ENCODE results near the gene PPM1A. TPM values are rescaled to one million over a fixed set of nuclear protein-coding genes. Genes with fewer than 3 reads are reported as not detected.

Gene PPM1A
- total and polyA plus RNA-seq, 2 of the 13 experiments (the other 11 are each of a cell fraction or from before 2014, with no cell fraction given) = 23.3 to 29.8 TPM

DNA sequence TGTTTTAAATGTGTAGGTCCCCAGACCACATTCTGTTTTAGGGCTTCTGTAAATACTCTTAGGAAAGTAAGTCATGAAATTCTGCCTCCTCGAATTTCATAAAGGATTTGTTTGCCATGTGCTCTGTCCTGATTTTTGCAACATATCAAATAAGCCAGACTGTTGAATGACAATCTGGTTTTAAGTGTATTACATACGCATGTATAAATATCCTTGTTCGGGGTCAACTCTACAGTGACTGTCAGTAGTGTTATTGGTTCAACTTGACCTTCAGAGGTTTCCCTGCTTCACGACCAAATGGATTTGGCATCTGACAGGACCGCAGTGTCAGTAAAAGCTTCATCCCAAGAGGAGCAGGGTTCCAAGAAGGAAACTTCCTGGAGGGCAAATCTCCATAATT, 52.7 kb downstream of the PPM1A start:
- CTCF ChIA-PET (ENCODE audit: low intra/inter-chr PET ratio, low total read pairs) = no interaction called here
- no peak for TF ChIP-seq ZNF10 (CRISPR knock-in tag; IDR thresholded peaks at IDR 0.05; ENCODE audit: borderline replicate concordance, low read depth)
- no peak for TF ChIP-seq NFYB (CRISPR knock-in tag; IDR thresholded peaks at IDR 0.05)
- TF ChIP-seq HDAC6 (IDR thresholded peaks at IDR 0.05; ENCODE audit: low read depth, low read length) = no peak
- TF ChIP-seq NFYC (CRISPR knock-in tag; IDR thresholded peaks at IDR 0.05) = no peak
- no peak for TF ChIP-seq MYNN (CRISPR knock-in tag; IDR thresholded peaks at IDR 0.05; ENCODE audit: low read depth)
- TF ChIP-seq KDM2A (CRISPR knock-in tag; IDR thresholded peaks at IDR 0.05; ENCODE audit: borderline replicate concordance, low read depth) = no peak
- TF ChIP-seq ZNF589 (CRISPR knock-in tag; conservative IDR thresholded peaks at IDR 0.05) = no peak
- TF ChIP-seq NFIB (CRISPR knock-in tag; IDR thresholded peaks at IDR 0.05; ENCODE audit: borderline replicate concordance) = no peak
- no peak for TF ChIP-seq CENPX (CRISPR knock-in tag; IDR thresholded peaks at IDR 0.05)
- no peak for TF ChIP-seq ZBTB8A (CRISPR knock-in tag; IDR thresholded peaks at IDR 0.05; ENCODE audit: borderline replicate concordance, low read depth)
- TF ChIP-seq, protein P1, sequence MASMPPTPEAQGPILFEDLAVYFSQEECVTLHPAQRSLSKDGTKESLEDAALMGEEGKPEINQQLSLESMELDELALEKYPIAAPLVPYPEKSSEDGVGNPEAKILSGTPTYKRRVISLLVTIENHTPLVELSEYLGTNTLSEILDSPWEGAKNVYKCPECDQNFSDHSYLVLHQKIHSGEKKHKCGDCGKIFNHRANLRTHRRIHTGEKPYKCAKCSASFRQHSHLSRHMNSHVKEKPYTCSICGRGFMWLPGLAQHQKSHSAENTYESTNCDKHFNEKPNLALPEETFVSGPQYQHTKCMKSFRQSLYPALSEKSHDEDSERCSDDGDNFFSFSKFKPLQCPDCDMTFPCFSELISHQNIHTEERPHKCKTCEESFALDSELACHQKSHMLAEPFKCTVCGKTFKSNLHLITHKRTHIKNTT (CRISPR knock-in tag; IDR thresholded peaks at IDR 0.05) = no peak
- no peak for TF ChIP-seq MATR3 (CRISPR knock-in tag; IDR thresholded peaks at IDR 0.05)
- no peak for TF ChIP-seq ZNF7 (CRISPR knock-in tag; IDR thresholded peaks at IDR 0.05)
- TF ChIP-seq, protein P2, sequence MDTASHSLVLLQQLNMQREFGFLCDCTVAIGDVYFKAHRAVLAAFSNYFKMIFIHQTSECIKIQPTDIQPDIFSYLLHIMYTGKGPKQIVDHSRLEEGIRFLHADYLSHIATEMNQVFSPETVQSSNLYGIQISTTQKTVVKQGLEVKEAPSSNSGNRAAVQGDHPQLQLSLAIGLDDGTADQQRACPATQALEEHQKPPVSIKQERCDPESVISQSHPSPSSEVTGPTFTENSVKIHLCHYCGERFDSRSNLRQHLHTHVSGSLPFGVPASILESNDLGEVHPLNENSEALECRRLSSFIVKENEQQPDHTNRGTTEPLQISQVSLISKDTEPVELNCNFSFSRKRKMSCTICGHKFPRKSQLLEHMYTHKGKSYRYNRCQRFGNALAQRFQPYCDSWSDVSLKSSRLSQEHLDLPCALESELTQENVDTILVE (CRISPR knock-in tag; IDR thresholded peaks at IDR 0.05) = no peak
- TF ChIP-seq ZNF251 (CRISPR knock-in tag; IDR thresholded peaks at IDR 0.05) = no peak
- TF ChIP-seq SOX13 (IDR thresholded peaks at IDR 0.05) = no peak
- TF ChIP-seq SOX13 (CRISPR knock-in tag; conservative IDR thresholded peaks at IDR 0.05 in 1 of 2, IDR thresholded peaks at IDR 0.05 in 1 of 2) = no peak
- TF ChIP-seq, protein P3, sequence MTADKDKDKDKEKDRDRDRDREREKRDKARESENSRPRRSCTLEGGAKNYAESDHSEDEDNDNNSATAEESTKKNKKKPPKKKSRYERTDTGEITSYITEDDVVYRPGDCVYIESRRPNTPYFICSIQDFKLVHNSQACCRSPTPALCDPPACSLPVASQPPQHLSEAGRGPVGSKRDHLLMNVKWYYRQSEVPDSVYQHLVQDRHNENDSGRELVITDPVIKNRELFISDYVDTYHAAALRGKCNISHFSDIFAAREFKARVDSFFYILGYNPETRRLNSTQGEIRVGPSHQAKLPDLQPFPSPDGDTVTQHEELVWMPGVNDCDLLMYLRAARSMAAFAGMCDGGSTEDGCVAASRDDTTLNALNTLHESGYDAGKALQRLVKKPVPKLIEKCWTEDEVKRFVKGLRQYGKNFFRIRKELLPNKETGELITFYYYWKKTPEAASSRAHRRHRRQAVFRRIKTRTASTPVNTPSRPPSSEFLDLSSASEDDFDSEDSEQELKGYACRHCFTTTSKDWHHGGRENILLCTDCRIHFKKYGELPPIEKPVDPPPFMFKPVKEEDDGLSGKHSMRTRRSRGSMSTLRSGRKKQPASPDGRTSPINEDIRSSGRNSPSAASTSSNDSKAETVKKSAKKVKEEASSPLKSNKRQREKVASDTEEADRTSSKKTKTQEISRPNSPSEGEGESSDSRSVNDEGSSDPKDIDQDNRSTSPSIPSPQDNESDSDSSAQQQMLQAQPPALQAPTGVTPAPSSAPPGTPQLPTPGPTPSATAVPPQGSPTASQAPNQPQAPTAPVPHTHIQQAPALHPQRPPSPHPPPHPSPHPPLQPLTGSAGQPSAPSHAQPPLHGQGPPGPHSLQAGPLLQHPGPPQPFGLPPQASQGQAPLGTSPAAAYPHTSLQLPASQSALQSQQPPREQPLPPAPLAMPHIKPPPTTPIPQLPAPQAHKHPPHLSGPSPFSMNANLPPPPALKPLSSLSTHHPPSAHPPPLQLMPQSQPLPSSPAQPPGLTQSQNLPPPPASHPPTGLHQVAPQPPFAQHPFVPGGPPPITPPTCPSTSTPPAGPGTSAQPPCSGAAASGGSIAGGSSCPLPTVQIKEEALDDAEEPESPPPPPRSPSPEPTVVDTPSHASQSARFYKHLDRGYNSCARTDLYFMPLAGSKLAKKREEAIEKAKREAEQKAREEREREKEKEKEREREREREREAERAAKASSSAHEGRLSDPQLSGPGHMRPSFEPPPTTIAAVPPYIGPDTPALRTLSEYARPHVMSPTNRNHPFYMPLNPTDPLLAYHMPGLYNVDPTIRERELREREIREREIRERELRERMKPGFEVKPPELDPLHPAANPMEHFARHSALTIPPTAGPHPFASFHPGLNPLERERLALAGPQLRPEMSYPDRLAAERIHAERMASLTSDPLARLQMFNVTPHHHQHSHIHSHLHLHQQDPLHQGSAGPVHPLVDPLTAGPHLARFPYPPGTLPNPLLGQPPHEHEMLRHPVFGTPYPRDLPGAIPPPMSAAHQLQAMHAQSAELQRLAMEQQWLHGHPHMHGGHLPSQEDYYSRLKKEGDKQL (CRISPR knock-in tag; IDR thresholded peaks at IDR 0.05; ENCODE audit: low read depth) = no peak
- TF ChIP-seq ZNF761 (CRISPR knock-in tag; conservative IDR thresholded peaks at IDR 0.05) = no peak
- TF ChIP-seq ZNF274 (CRISPR knock-in tag; IDR thresholded peaks at IDR 0.05) = no peak

More for the DNA sequence above, 52.7 kb downstream of the PPM1A start:
- Histone ChIP-seq H3K4me2 (ENCODE audit: low read depth, low read length) (no peak overlapping the region), H3K27me3 (ENCODE audit: control insufficient read depth in 1 of 2, insufficient read depth in 2 of 2, low read length in 2 of 2) (no peaks in the 10 kb centered on the region), H3K79me2 (ENCODE audit: insufficient read depth, low read length) (no peaks in the 10 kb centered on the region), H3K9me3 (ENCODE audit: low read length) (no peaks in the 10 kb centered on the region), H2AFZ (ENCODE audit: low read length) (no peak overlapping the region), H3K27ac (ENCODE audit: extremely low read length, insufficient read depth, low read length) (no peak overlapping the region), H4K20me1 (ENCODE audit: insufficient read depth, low read length) (no peaks in the 10 kb centered on the region), H3K36me3 (replicated peaks in 1 of 2; ENCODE audit: control insufficient read depth in 1 of 2, insufficient read depth in 2 of 2, low read length in 2 of 2) (no peaks in the 10 kb centered on the region; a peak in 1 of 5 replicates), H3K9ac (ENCODE audit: insufficient read depth, low read depth, low read length) (no peak overlapping the region), H3K4me3 (replicated peaks in 1 of 3; ENCODE audit: insufficient read depth in 1 of 3, low read depth in 2 of 3, low read length in 3 of 3) (no peak overlapping the region), H3K4me1 (ENCODE audit: insufficient read depth, low read length) (peaks cover 17% of the 10 kb centered on the region)
- in situ Hi-C loops (cut with HindIII; ENCODE audit: extremely low pct_ligation_motif_present, low pct_unique_long_range_greater_than_20kb) = no loop called here
- POLR2A ChIA-PET = no interaction called here
- 83% methylated on average over 5 of the region's 5 CpGs for WGBS (ENCODE audit: low lambda C conversion rate)
- BruUV-seq (replicated peaks) = no TSS peak
- intact Hi-C loops (cut with micrococcal nuclease; ENCODE audit: unreplicated experiment) = no loop called here
- ATAC-seq (no peak), DNase-seq (ENCODE audit: low spot score) (no peak), FAIRE-seq (no peak)
